ENCODE measurements around the gene MGAT5B.

Gene MGAT5B

DNA sequence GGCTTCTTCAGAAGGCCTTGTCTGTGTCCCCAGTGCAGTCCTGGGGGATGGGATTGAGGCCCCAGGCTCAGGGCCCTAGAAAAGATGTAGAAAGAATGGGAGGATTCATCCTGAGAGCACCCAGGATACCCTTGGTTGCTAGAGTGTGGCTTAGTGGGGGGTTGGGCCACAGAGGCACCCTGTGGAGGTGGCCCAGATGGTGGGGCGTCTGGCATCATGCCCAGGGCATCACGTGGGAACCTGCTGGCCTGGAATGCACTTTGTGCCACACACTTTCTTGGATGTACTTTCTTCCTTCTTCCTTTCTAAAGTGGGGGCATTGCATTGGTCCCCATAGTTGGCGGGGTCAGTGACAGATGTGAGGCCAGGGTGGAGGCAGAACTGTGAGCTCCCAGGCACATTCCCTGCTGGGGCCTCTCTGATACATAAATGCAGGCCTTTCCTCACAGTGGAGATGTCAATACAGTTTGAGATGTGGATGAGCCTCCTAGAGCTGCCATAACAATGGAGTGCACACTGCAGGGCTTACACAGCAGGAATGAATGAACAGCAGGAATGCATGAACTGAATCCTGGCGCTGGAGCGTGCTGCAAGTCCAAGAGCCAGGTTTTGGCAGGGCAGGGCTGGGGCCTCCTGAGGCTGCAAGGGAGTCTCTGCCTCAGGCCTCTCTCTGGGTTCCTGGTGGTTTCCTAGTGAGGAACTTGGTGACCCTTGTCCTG is 43.3 kb downstream of the MGAT5B start:
- Histone ChIP-seq H3K9ac (ENCODE audit: low read length in 5 of 5) (no peak overlapping the region), H3K27ac (ENCODE audit: low read depth, low read length) (no peak overlapping the region), H3K4me1 (ENCODE audit: control insufficient read depth in 5 of 5, insufficient read depth in 5 of 5, low read length in 5 of 5) (no peaks in the 10 kb centered on the region), H3K4me3 (ENCODE audit: low read depth in 1 of 5, low read length in 5 of 5) (no peak overlapping the region), H3K27me3 (ENCODE audit: control insufficient read depth in 5 of 5, insufficient read depth in 4 of 5, low read length in 5 of 5) (peaks cover 8 to 26% (median 17%) of the 10 kb centered on the region in 5 donors), H3K36me3 (ENCODE audit: control insufficient read depth in 5 of 5, insufficient read depth in 5 of 5, low read length in 5 of 5) (no peaks in the 10 kb centered on the region), H3K9me3 (ENCODE audit: control insufficient read depth in 5 of 5, low read length in 5 of 5) (peaks cover 0 to 6% (median 3%) of the 10 kb centered on the region in 5 donors)

DNA sequence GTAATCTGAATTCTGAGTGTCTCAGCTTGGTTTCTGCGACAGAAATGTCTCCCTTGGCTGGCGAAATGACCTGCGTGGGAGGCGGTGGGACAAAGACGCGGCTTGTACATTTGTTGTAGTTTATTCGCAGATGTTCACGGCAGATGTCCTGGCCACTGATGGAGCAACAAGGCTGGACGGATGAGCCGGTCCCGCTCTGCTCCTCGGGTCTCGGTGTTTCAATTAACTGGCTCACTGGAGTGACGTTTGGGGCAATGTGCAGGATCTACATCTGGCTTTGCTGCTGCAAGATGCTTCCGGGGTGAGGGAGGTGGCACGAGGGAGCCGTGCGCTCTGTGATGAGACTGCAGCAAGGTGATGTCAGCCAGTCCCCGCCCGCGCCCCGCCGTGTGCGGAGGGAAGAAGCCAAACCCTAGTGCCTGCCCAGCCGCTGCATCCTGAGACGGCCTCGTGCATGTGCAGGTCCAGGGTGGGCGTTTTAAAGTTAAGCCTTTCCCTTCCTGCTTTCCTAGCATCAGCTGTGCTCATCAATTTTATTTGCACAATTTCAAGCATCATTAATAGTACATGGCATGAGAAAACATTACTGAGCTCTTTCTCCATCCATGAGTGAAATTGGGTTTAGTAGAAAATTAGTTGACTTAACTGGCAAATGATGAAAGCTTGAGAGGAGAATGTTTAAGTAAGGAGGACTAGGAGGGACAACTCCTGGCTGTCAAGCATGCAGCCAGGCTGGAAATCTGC is 44.4 kb downstream of the MGAT5B start:
- H3K9ac ChIP-seq (ENCODE audit: low read length in 5 of 5) = no peak overlapping the region
- H3K36me3 ChIP-seq (ENCODE audit: control insufficient read depth in 5 of 5, insufficient read depth in 5 of 5, low read length in 5 of 5) = no peaks in the 10 kb centered on the region
- no peak overlapping the region for H3K4me3 ChIP-seq (ENCODE audit: low read depth in 1 of 5, low read length in 5 of 5)
- H3K27ac ChIP-seq (ENCODE audit: low read depth, low read length) = no peak overlapping the region
- peaks cover 0 to 3% (median 2%) of the 10 kb centered on the region in 5 donors for H3K9me3 ChIP-seq (ENCODE audit: control insufficient read depth in 5 of 5, low read length in 5 of 5)
- peaks cover 0 to 3% (median 2%) of the 10 kb centered on the region in 5 donors for H3K4me1 ChIP-seq (ENCODE audit: control insufficient read depth in 5 of 5, insufficient read depth in 5 of 5, low read length in 5 of 5)
- peaks cover 8 to 25% (median 20%) of the 10 kb centered on the region in 5 donors for H3K27me3 ChIP-seq (ENCODE audit: control insufficient read depth in 5 of 5, insufficient read depth in 4 of 5, low read length in 5 of 5)

DNA sequence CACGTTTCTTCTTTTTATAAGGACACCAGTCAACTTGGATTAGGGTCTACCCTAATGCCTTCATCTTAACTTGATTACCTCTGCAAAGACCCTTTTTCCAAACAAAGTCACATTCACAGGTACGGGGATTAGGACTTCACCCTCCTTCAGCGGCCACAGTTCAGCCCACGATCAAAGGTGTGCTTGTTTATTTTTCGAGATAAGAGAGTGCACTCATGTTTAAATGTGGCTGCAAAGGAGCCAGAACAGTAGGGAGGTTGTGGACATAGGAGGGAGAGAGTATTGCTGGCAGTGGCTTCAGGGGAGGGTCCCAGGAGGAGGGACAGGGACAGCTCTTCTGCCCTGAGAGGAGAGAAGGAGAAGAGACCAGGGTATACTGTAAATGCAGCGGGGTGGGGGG is 46.7 kb downstream of the MGAT5B start:
- Histone ChIP-seq H3K27me3 (ENCODE audit: control insufficient read depth in 5 of 5, insufficient read depth in 4 of 5, low read length in 5 of 5) (peaks cover 4 to 30% (median 22%) of the 10 kb centered on the region in 5 donors), H3K9me3 (ENCODE audit: control insufficient read depth in 5 of 5, low read length in 5 of 5) (peaks cover 0 to 3% (median 0%) of the 10 kb centered on the region in 5 donors), H3K9ac (ENCODE audit: low read length in 5 of 5) (no peak overlapping the region), H3K4me3 (ENCODE audit: low read depth in 1 of 5, low read length in 5 of 5) (no peak overlapping the region), H3K4me1 (ENCODE audit: control insufficient read depth in 5 of 5, insufficient read depth in 5 of 5, low read length in 5 of 5) (peaks cover 0 to 13% (median 9%) of the 10 kb centered on the region in 5 donors), H3K36me3 (ENCODE audit: control insufficient read depth in 5 of 5, insufficient read depth in 5 of 5, low read length in 5 of 5) (no peaks in the 10 kb centered on the region), H3K27ac (ENCODE audit: low read depth, low read length) (no peak overlapping the region)

DNA sequence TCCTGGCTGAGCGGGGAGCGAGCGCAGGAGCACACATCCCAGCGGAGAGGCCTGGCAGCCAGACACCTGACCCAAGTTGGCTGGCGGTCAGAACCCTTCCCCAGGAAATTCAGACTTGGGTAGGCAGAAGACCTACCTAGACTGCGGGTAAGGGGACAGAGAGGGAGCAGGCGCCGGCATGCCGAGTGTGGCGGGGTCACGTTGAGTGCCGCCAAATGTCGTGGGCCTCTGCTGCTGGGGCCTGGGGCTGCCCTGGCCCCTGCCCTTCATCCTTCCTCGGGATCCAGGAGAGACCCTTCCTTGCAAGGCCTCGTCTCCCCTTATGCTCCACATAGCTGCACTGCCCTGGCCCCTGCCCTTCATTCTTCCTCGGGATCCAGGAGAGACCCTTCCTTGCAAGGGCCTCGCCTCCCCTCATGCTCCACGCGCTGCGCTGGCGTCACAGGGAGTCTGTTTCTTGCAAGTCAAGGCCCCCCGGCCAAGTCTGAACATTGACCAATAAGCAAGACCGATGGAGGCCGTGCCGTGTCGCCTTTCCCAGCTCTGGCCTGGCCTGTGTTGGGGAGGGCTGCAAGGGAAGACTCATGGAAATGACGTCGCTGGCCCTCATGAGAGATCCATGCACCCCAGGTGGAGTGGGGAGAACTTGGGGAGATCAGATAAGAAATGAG is 47.8 kb downstream of the MGAT5B start:
- Histone ChIP-seq H3K36me3 (ENCODE audit: control insufficient read depth in 5 of 5, insufficient read depth in 5 of 5, low read length in 5 of 5) (no peaks in the 10 kb centered on the region), H3K27me3 (ENCODE audit: control insufficient read depth in 5 of 5, insufficient read depth in 4 of 5, low read length in 5 of 5) (peaks cover 4 to 31% (median 18%) of the 10 kb centered on the region in 5 donors), H3K27ac (ENCODE audit: low read depth, low read length) (no peak overlapping the region), H3K9me3 (ENCODE audit: control insufficient read depth in 5 of 5, low read length in 5 of 5) (no peaks in the 10 kb centered on the region), H3K9ac (ENCODE audit: low read length in 5 of 5) (no peak overlapping the region), H3K4me3 (ENCODE audit: low read depth in 1 of 5, low read length in 5 of 5) (no peak overlapping the region), H3K4me1 (ENCODE audit: control insufficient read depth in 5 of 5, insufficient read depth in 5 of 5, low read length in 5 of 5) (peaks cover 0 to 13% (median 9%) of the 10 kb centered on the region in 5 donors)

DNA sequence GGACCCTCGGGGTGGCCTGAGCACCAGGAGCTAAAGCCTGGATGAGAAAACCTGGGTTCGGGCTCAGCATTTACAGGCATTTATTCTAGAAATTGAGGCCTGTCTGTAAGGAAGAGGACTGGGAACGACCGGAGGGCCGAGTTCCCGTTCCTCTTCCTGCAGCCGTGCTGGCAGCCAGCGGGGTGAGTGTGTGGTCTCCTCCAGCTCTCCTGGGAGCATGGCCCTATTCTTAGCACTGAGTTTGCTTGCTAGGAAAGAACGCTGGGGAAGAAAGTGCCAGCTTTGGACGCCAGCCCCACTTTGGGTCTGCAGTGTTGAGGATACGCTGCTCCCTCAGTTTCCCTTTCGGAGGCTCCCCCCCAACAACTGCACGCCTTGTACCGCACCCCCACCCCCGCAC is 49.6 kb downstream of the MGAT5B start:
- Histone ChIP-seq H3K9ac (ENCODE audit: low read length in 5 of 5) (no peak overlapping the region), H3K27me3 (ENCODE audit: control insufficient read depth in 5 of 5, insufficient read depth in 4 of 5, low read length in 5 of 5) (peaks cover 5 to 40% (median 25%) of the 10 kb centered on the region in 5 donors), H3K4me3 (ENCODE audit: low read depth in 1 of 5, low read length in 5 of 5) (no peak overlapping the region), H3K9me3 (ENCODE audit: control insufficient read depth in 5 of 5, low read length in 5 of 5) (no peaks in the 10 kb centered on the region), H3K27ac (ENCODE audit: low read depth, low read length) (no peak overlapping the region), H3K36me3 (ENCODE audit: control insufficient read depth in 5 of 5, insufficient read depth in 5 of 5, low read length in 5 of 5) (no peaks in the 10 kb centered on the region), H3K4me1 (ENCODE audit: control insufficient read depth in 5 of 5, insufficient read depth in 5 of 5, low read length in 5 of 5) (peaks cover 0 to 13% (median 9%) of the 10 kb centered on the region in 5 donors)

DNA sequence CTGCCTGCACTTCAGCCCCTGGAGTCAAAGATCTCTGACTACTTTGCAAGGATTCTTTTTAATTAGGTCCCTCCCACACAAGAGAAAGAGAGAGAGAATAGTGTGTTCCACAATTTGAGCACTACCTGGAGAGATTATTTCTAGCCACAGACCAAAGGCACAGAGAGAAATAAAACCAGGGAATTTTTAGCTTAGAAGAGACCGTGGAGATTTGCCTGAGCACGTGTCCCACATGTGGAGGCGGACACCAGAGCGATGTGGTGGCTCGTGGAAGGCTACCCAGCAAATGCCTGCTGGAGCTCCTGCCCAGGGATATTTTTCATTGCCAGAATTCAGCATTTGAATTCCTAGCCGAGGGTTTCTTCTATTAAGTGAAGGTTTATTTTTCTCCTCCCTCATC is 50.6 kb downstream of the MGAT5B start:
- H3K27me3 ChIP-seq (ENCODE audit: control insufficient read depth in 5 of 5, insufficient read depth in 4 of 5, low read length in 5 of 5) = peaks cover 5 to 50% (median 30%) of the 10 kb centered on the region in 5 donors

DNA sequence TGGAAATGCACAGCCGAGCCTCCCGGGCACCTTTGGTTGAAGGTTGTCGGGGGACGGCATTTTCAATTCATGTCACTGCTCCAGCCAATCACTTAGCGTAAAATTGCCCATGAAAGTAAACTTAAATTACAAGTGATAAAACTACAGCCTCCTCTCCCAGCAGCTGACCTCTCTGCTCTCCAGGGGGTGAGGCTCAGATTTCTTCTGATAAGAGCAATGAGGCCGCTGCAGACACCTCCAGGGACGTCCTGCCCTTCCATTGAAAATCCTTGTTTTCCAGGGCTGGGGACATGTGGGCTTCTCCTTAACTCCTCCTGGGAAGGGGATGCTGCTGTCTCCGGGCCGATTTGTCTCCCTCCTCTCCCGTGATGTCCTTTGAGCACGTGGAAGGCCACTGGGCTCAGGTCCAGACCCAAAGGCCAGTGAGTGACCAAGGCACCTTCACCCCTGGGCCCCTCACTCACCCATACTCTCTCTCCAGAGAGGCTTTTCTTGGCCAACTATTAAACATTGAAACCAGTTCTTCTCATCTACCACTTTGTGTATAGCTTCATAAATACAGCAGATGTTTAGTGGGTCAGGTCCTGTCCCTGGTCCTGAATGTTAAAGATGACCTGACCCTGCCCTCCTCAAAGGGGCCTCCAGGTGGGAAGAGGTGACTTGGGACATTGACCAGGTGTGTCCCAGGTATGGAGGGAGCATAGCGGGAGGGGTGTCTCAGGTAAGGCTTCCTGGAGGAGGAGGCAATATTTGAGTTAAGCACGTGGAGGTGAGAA is 52.3 kb downstream of the MGAT5B start:
- Histone ChIP-seq H3K27ac (ENCODE audit: low read depth, low read length) (no peak overlapping the region), H3K4me3 (ENCODE audit: low read depth in 1 of 5, low read length in 5 of 5) (no peak overlapping the region), H3K4me1 (ENCODE audit: control insufficient read depth in 5 of 5, insufficient read depth in 5 of 5, low read length in 5 of 5) (peaks cover 0 to 13% (median 11%) of the 10 kb centered on the region in 5 donors), H3K9me3 (ENCODE audit: control insufficient read depth in 5 of 5, low read length in 5 of 5) (no peaks in the 10 kb centered on the region), H3K27me3 (ENCODE audit: control insufficient read depth in 5 of 5, insufficient read depth in 4 of 5, low read length in 5 of 5) (peaks cover 10 to 59% (median 40%) of the 10 kb centered on the region in 5 donors), H3K36me3 (ENCODE audit: control insufficient read depth in 5 of 5, insufficient read depth in 5 of 5, low read length in 5 of 5) (no peaks in the 10 kb centered on the region), H3K9ac (ENCODE audit: low read length in 5 of 5) (no peak overlapping the region)

More for the DNA sequence above, 50.6 kb downstream of the MGAT5B start:
- Histone ChIP-seq H3K36me3 (ENCODE audit: control insufficient read depth in 5 of 5, insufficient read depth in 5 of 5, low read length in 5 of 5) (no peaks in the 10 kb centered on the region), H3K9me3 (ENCODE audit: control insufficient read depth in 5 of 5, low read length in 5 of 5) (no peaks in the 10 kb centered on the region), H3K27ac (ENCODE audit: low read depth, low read length) (no peak overlapping the region), H3K4me1 (ENCODE audit: control insufficient read depth in 5 of 5, insufficient read depth in 5 of 5, low read length in 5 of 5) (peaks cover 0 to 13% (median 9%) of the 10 kb centered on the region in 5 donors), H3K4me3 (ENCODE audit: low read depth in 1 of 5, low read length in 5 of 5) (no peak overlapping the region), H3K9ac (ENCODE audit: low read length in 5 of 5) (no peak overlapping the region)

DNA sequence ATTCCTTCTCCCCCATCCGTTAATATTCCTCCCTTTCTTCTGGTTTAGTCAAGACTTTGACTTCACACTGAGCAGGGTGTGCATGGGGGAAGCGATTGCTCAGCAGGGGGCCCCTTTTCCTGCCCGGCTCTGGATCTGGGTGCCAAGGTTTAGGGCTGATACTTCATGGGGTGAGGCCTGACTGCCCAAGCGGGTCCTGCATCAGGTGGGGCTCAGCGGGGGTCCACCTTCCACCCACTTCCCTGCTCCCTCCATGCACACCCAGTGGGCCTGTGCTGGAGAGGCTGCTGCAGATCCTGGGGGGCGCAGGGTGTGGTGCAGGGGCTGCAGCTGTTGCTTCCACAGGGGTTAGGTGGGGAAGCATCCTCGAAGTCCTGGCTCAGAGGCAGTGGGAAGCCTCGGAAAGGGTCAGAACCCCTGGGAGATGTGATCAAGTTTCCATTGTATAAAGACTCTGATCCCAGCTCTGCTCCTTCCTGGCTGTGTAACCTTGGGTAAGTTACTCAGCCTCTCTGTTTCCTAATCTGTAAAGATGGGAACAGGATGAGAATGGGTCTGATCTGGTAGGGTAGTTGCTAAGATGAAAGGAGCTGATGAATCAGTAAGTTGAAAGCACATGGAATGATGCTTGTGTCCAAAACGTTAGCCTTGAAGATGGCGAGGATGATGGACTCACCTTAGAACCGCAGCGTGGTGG is 53.3 kb downstream of the MGAT5B start:
- H3K36me3 ChIP-seq (ENCODE audit: control insufficient read depth in 5 of 5, insufficient read depth in 5 of 5, low read length in 5 of 5) = no peaks in the 10 kb centered on the region
- peaks cover 0 to 14% (median 11%) of the 10 kb centered on the region in 5 donors for H3K4me1 ChIP-seq (ENCODE audit: control insufficient read depth in 5 of 5, insufficient read depth in 5 of 5, low read length in 5 of 5)
- no peak overlapping the region for H3K27ac ChIP-seq (ENCODE audit: low read depth, low read length)
- peaks cover 10 to 63% (median 41%) of the 10 kb centered on the region in 5 donors for H3K27me3 ChIP-seq (ENCODE audit: control insufficient read depth in 5 of 5, insufficient read depth in 4 of 5, low read length in 5 of 5)
- H3K9ac ChIP-seq (ENCODE audit: low read length in 5 of 5) = no peak overlapping the region
- H3K9me3 ChIP-seq (ENCODE audit: control insufficient read depth in 5 of 5, low read length in 5 of 5) = no peaks in the 10 kb centered on the region
- H3K4me3 ChIP-seq (ENCODE audit: low read depth in 1 of 5, low read length in 5 of 5) = no peak overlapping the region

DNA sequence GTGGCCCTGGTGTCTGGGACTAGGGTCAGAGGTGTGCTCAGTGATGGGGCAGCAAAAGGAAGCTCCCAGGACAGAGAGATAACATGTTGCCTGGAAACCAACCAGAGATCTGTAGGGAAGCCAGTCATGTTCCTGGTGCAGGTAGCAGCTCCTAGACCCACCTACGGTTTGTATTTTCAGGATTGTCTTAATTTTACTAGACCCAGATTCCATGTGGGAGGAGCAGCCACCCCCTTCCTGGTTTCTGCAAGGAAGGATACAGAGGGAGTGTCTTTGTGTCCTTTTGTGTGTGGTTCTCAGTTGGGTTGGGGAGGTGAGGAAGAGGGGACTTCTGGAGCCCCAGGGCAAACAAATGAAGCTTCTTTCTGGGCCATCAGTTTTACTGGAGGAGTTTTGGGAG is 53.9 kb downstream of the MGAT5B start:
- Histone ChIP-seq H3K27ac (ENCODE audit: low read depth, low read length) (no peak overlapping the region), H3K36me3 (ENCODE audit: control insufficient read depth in 5 of 5, insufficient read depth in 5 of 5, low read length in 5 of 5) (no peaks in the 10 kb centered on the region), H3K9ac (ENCODE audit: low read length in 5 of 5) (no peak overlapping the region), H3K4me1 (ENCODE audit: control insufficient read depth in 5 of 5, insufficient read depth in 5 of 5, low read length in 5 of 5) (peaks cover 0 to 14% (median 11%) of the 10 kb centered on the region in 5 donors), H3K9me3 (ENCODE audit: control insufficient read depth in 5 of 5, low read length in 5 of 5) (no peaks in the 10 kb centered on the region), H3K27me3 (ENCODE audit: control insufficient read depth in 5 of 5, insufficient read depth in 4 of 5, low read length in 5 of 5) (peaks cover 10 to 63% (median 41%) of the 10 kb centered on the region in 5 donors), H3K4me3 (ENCODE audit: low read depth in 1 of 5, low read length in 5 of 5) (no peak overlapping the region)

Measured in subcutaneous abdominal adipose tissue (tissue), 5 donors.